Measurements from ENCODE around the gene PSMC2.

PSMC2 gene

GRCh38 chr7:103347507-103348267 is at the start of gene PSMC2:
Gene PSMC2, plus strand, starts transcription at chr7:103347643. Its CDS starts 69 bp downstream, at chr7:103347712.
- no peaks in the 10 kb centered on the region for H3K9me3 ChIP-seq (ENCODE audit: control insufficient read depth in 5 of 5, low read length in 5 of 5)
- H3K9ac ChIP-seq (ENCODE audit: low read length in 5 of 5) = peak within 1 kb of the TSS; percentile 95 to 100 (median 100)
- no peaks in the 10 kb centered on the region for H3K27me3 ChIP-seq (ENCODE audit: control insufficient read depth in 5 of 5, insufficient read depth in 4 of 5, low read length in 5 of 5)
- peak within 1 kb of the TSS; percentile 95 to 100 (median 99) for H3K4me3 ChIP-seq (ENCODE audit: low read depth in 1 of 5, low read length in 5 of 5)
- peaks cover 5 to 57% (median 54%) of the 10 kb centered on the region in 5 donors for H3K4me1 ChIP-seq (ENCODE audit: control insufficient read depth in 5 of 5, insufficient read depth in 5 of 5, low read length in 5 of 5)
- H3K27ac ChIP-seq (ENCODE audit: low read depth, low read length) = peak within 1 kb of the TSS; percentile 97
- peaks cover 0 to 9% (median 4%) of the 10 kb centered on the region in 5 donors for H3K36me3 ChIP-seq (ENCODE audit: control insufficient read depth in 5 of 5, insufficient read depth in 5 of 5, low read length in 5 of 5)

GRCh38 chr7:103297837-103298179 is 49.6 kb upstream of the PSMC2 start:
- Histone ChIP-seq H3K27me3 (ENCODE audit: control insufficient read depth in 5 of 5, insufficient read depth in 4 of 5, low read length in 5 of 5) (no peaks in the 10 kb centered on the region), H3K4me3 (ENCODE audit: low read depth in 1 of 5, low read length in 5 of 5) (peak overlapping the region; percentile 78 to 95 (median 87)), H3K9me3 (ENCODE audit: control insufficient read depth in 5 of 5, low read length in 5 of 5) (no peaks in the 10 kb centered on the region), H3K4me1 (ENCODE audit: control insufficient read depth in 5 of 5, insufficient read depth in 5 of 5, low read length in 5 of 5) (peaks cover 8 to 20% (median 15%) of the 10 kb centered on the region in 5 donors), H3K9ac (ENCODE audit: low read length in 5 of 5) (peak overlapping the region in 4 of 5 donors; percentile 79 to 91 (median 86)), H3K36me3 (ENCODE audit: control insufficient read depth in 5 of 5, insufficient read depth in 5 of 5, low read length in 5 of 5) (peaks cover 19 to 32% (median 23%) of the 10 kb centered on the region in 5 donors), H3K27ac (ENCODE audit: low read depth, low read length) (peak overlapping the region; percentile 82)

DNA sequence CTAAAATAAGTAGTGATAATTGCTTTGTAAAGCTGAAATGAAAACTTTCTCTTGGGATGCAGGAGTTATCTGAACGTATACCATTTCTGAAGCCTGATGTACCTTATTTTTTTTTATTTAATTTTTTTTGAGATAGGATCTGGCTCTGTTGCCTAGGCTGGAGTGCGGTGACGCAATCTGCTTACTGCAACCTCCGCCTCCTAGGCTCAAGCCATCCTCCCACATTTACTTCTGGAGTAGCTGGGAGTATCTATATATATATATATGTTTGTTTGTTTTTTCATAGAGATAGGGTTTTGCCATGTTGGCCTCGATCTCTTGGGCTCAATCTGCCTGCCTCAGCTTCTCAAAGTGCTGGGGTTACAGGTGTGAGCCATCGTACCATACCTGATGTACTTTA is 47.8 kb upstream of the PSMC2 start:
- no peak overlapping the region for H3K4me3 ChIP-seq (ENCODE audit: low read depth in 1 of 5, low read length in 5 of 5)
- no peaks in the 10 kb centered on the region for H3K9me3 ChIP-seq (ENCODE audit: control insufficient read depth in 5 of 5, low read length in 5 of 5)
- no peak overlapping the region for H3K27ac ChIP-seq (ENCODE audit: low read depth, low read length)
- H3K9ac ChIP-seq (ENCODE audit: low read length in 5 of 5) = no peak overlapping the region
- peaks cover 27 to 48% (median 36%) of the 10 kb centered on the region in 5 donors for H3K36me3 ChIP-seq (ENCODE audit: control insufficient read depth in 5 of 5, insufficient read depth in 5 of 5, low read length in 5 of 5)
- H3K27me3 ChIP-seq (ENCODE audit: control insufficient read depth in 5 of 5, insufficient read depth in 4 of 5, low read length in 5 of 5) = no peaks in the 10 kb centered on the region
- H3K4me1 ChIP-seq (ENCODE audit: control insufficient read depth in 5 of 5, insufficient read depth in 5 of 5, low read length in 5 of 5) = peaks cover 8 to 20% (median 15%) of the 10 kb centered on the region in 5 donors

DNA sequence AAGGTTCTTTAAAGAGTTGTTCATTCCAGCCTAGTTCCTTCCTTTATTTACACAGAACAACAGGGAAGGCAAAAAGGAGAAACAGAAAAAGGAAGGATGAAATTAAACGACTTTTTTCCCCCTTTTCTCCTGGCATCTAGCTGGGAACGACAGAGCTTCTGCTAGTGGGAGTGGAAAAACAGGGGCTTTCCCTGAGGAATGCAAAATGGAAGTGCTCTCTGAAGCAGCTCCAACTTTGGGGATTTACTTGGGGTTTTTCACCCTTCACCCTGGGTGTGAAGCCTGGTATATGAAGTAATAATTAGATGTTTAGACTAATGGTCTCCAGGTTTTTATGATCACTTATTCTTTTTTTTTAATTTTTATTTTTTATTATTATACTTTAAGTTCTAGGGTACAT is 46.0 kb upstream of the PSMC2 start:
- Histone ChIP-seq H3K9ac (ENCODE audit: low read length in 5 of 5) (no peak overlapping the region), H3K36me3 (ENCODE audit: control insufficient read depth in 5 of 5, insufficient read depth in 5 of 5, low read length in 5 of 5) (peaks cover 32 to 65% (median 48%) of the 10 kb centered on the region in 5 donors), H3K27ac (ENCODE audit: low read depth, low read length) (no peak overlapping the region), H3K4me3 (ENCODE audit: low read depth in 1 of 5, low read length in 5 of 5) (no peak overlapping the region), H3K9me3 (ENCODE audit: control insufficient read depth in 5 of 5, low read length in 5 of 5) (no peaks in the 10 kb centered on the region), H3K4me1 (ENCODE audit: control insufficient read depth in 5 of 5, insufficient read depth in 5 of 5, low read length in 5 of 5) (peaks cover 8 to 20% (median 15%) of the 10 kb centered on the region in 5 donors), H3K27me3 (ENCODE audit: control insufficient read depth in 5 of 5, insufficient read depth in 4 of 5, low read length in 5 of 5) (no peaks in the 10 kb centered on the region)

- peaks cover 58 to 90% (median 74%) of the 10 kb centered on the region in 5 donors for H3K36me3 ChIP-seq (ENCODE audit: control insufficient read depth in 5 of 5, insufficient read depth in 5 of 5, low read length in 5 of 5)
- H3K9ac ChIP-seq (ENCODE audit: low read length in 5 of 5) = no peak overlapping the region
- H3K4me3 ChIP-seq (ENCODE audit: low read depth in 1 of 5, low read length in 5 of 5) = no peak overlapping the region
Measured at GRCh38 chr7:103307503-103308231, 39.8 kb upstream of the PSMC2 start.

DNA sequence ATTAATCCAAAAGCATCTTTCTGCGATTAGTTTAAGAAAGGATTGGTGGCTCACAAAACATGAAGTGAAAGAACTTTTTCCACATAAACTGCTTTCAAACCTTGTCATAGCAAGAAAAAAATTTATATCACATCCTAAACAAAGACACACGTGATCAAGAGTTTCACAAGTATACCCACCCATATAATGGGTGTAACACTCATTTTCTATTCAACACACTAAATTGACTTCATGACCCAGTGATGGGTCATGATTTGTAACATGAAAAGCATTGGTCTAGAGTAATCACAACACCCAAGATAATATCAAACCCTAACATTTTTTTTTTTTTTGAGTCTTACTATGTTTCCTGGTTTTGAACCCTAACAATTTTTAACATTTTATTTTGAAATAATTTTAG is 32.6 kb upstream of the PSMC2 start:
- peaks cover 0 to 3% (median 0%) of the 10 kb centered on the region in 5 donors for H3K4me1 ChIP-seq (ENCODE audit: control insufficient read depth in 5 of 5, insufficient read depth in 5 of 5, low read length in 5 of 5)
- H3K9me3 ChIP-seq (ENCODE audit: control insufficient read depth in 5 of 5, low read length in 5 of 5) = no peaks in the 10 kb centered on the region
- no peak overlapping the region for H3K9ac ChIP-seq (ENCODE audit: low read length in 5 of 5)
- H3K27me3 ChIP-seq (ENCODE audit: control insufficient read depth in 5 of 5, insufficient read depth in 4 of 5, low read length in 5 of 5) = no peaks in the 10 kb centered on the region
- H3K27ac ChIP-seq (ENCODE audit: low read depth, low read length) = no peak overlapping the region
- H3K36me3 ChIP-seq (ENCODE audit: control insufficient read depth in 5 of 5, insufficient read depth in 5 of 5, low read length in 5 of 5) = peaks cover 77 to 97% (median 89%) of the 10 kb centered on the region in 5 donors
- H3K4me3 ChIP-seq (ENCODE audit: low read depth in 1 of 5, low read length in 5 of 5) = no peak overlapping the region

More at GRCh38 chr7:103307503-103308231, 39.8 kb upstream of the PSMC2 start:
- Histone ChIP-seq H3K4me1 (ENCODE audit: control insufficient read depth in 5 of 5, insufficient read depth in 5 of 5, low read length in 5 of 5) (no peaks in the 10 kb centered on the region), H3K27me3 (ENCODE audit: control insufficient read depth in 5 of 5, insufficient read depth in 4 of 5, low read length in 5 of 5) (no peaks in the 10 kb centered on the region), H3K27ac (ENCODE audit: low read depth, low read length) (no peak overlapping the region), H3K9me3 (ENCODE audit: control insufficient read depth in 5 of 5, low read length in 5 of 5) (no peaks in the 10 kb centered on the region)

DNA sequence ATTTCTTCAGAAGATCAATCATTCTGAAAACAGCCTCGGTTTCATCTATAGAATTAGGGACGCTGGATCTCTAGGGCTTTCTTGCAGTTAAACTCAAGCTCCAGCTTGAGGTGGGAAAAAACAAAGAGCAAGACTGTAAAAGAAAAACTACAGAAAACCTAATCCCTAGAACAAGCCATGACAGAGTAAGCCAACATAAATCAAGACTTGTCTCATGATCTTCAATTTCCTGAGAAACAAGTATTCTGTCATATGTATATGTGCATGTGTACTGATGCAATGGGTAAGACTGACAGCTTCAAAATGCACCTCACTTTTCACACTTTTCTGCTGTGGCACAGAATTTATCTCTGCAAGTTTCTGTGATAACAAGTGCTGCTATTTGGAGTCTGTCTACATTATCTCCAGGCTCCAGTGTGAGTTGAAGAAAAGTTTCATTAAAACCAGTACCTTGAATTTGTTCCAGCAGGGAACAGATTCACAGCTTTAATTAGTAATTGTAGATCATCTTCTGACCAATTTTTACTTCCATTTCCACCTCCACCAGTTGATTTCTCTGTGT is 31.0 kb upstream of the PSMC2 start:
- Histone ChIP-seq H3K9ac (ENCODE audit: low read length in 5 of 5) (no peak overlapping the region), H3K36me3 (ENCODE audit: control insufficient read depth in 5 of 5, insufficient read depth in 5 of 5, low read length in 5 of 5) (peaks cover 68 to 93% (median 83%) of the 10 kb centered on the region in 5 donors), H3K9me3 (ENCODE audit: control insufficient read depth in 5 of 5, low read length in 5 of 5) (no peaks in the 10 kb centered on the region), H3K4me1 (ENCODE audit: control insufficient read depth in 5 of 5, insufficient read depth in 5 of 5, low read length in 5 of 5) (peaks cover 0 to 3% (median 0%) of the 10 kb centered on the region in 5 donors), H3K4me3 (ENCODE audit: low read depth in 1 of 5, low read length in 5 of 5) (no peak overlapping the region), H3K27me3 (ENCODE audit: control insufficient read depth in 5 of 5, insufficient read depth in 4 of 5, low read length in 5 of 5) (no peaks in the 10 kb centered on the region), H3K27ac (ENCODE audit: low read depth, low read length) (no peak overlapping the region)

GRCh38 chr7:103317009-103317408 is 30.4 kb upstream of the PSMC2 start:
- no peaks in the 10 kb centered on the region for H3K27me3 ChIP-seq (ENCODE audit: control insufficient read depth in 5 of 5, insufficient read depth in 4 of 5, low read length in 5 of 5)
- H3K9ac ChIP-seq (ENCODE audit: low read length in 5 of 5) = no peak overlapping the region
- H3K27ac ChIP-seq (ENCODE audit: low read depth, low read length) = no peak overlapping the region
- H3K4me1 ChIP-seq (ENCODE audit: control insufficient read depth in 5 of 5, insufficient read depth in 5 of 5, low read length in 5 of 5) = peaks cover 0 to 3% (median 0%) of the 10 kb centered on the region in 5 donors
- peaks cover 65 to 92% (median 83%) of the 10 kb centered on the region in 5 donors for H3K36me3 ChIP-seq (ENCODE audit: control insufficient read depth in 5 of 5, insufficient read depth in 5 of 5, low read length in 5 of 5)
- no peaks in the 10 kb centered on the region for H3K9me3 ChIP-seq (ENCODE audit: control insufficient read depth in 5 of 5, low read length in 5 of 5)
- H3K4me3 ChIP-seq (ENCODE audit: low read depth in 1 of 5, low read length in 5 of 5) = no peak overlapping the region

- Histone ChIP-seq H3K36me3 (ENCODE audit: control insufficient read depth in 5 of 5, insufficient read depth in 5 of 5, low read length in 5 of 5) (peaks cover 43 to 60% (median 55%) of the 10 kb centered on the region in 5 donors), H3K4me3 (ENCODE audit: low read depth in 1 of 5, low read length in 5 of 5) (no peak overlapping the region), H3K27me3 (ENCODE audit: control insufficient read depth in 5 of 5, insufficient read depth in 4 of 5, low read length in 5 of 5) (no peaks in the 10 kb centered on the region), H3K4me1 (ENCODE audit: control insufficient read depth in 5 of 5, insufficient read depth in 5 of 5, low read length in 5 of 5) (no peaks in the 10 kb centered on the region), H3K9ac (ENCODE audit: low read length in 5 of 5) (no peak overlapping the region), H3K9me3 (ENCODE audit: control insufficient read depth in 5 of 5, low read length in 5 of 5) (no peaks in the 10 kb centered on the region), H3K27ac (ENCODE audit: low read depth, low read length) (no peak overlapping the region)
Measured at GRCh38 chr7:103325744-103326143, 21.7 kb upstream of the PSMC2 start.

DNA sequence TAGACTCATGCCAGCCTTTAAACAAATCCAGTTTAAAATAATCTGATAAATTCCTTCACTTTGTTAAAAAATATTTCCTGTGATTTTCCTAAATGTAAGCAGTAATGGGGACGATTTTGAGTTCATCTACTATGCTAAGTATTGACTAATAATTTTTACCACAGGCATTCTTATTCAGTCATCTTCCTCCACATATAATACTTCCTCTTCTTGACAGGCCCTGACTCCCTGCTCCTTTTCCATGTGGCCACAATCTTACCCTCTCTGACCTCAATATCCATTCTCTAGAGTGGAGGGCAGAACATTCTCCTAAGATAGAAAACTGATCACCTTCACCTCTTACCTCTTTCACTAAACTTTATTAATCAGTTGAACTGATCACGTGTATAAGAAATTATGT is 10.7 kb upstream of the PSMC2 start:
- peaks cover 35 to 65% (median 44%) of the 10 kb centered on the region in 5 donors for H3K36me3 ChIP-seq (ENCODE audit: control insufficient read depth in 5 of 5, insufficient read depth in 5 of 5, low read length in 5 of 5)
- no peak overlapping the region for H3K9ac ChIP-seq (ENCODE audit: low read length in 5 of 5)
- H3K27ac ChIP-seq (ENCODE audit: low read depth, low read length) = no peak overlapping the region
- H3K4me3 ChIP-seq (ENCODE audit: low read depth in 1 of 5, low read length in 5 of 5) = no peak overlapping the region
- no peaks in the 10 kb centered on the region for H3K27me3 ChIP-seq (ENCODE audit: control insufficient read depth in 5 of 5, insufficient read depth in 4 of 5, low read length in 5 of 5)
- H3K4me1 ChIP-seq (ENCODE audit: control insufficient read depth in 5 of 5, insufficient read depth in 5 of 5, low read length in 5 of 5) = no peaks in the 10 kb centered on the region
- no peaks in the 10 kb centered on the region for H3K9me3 ChIP-seq (ENCODE audit: control insufficient read depth in 5 of 5, low read length in 5 of 5)
